K562 (cell line): Measurements from ENCODE around the gene LRFN4. TPM values are rescaled to one million over a fixed set of nuclear protein-coding genes. Genes with fewer than 3 reads are reported as not detected.

Source experiments
- ATAC-seq: fragments of 200-7000 bp; cut with Tn5 transposase; 3 replicates; pipeline ENCODE4 v1.9.1; 2020; ENCODE audit warnings: moderate library complexity
- BruUV-seq: library from RNA; stranded (reverse); fragments of 400-500 nt; replicated peaks from 2 replicates; lab custom pipeline; 2021; lab: Mats Ljungman, UMichigan
- CTCF ChIA-PET: fragments of 300-600 bp; formaldehyde crosslinking; extraction: SDS; loops from one replicate; lab custom pipeline; 2021; ENCODE audit warnings: low intra/inter-chr PET ratio; lab: Yijun Ruan, JAX
- POLR2A ChIA-PET: fragments of 300-600, 350-650 bp; sonication (Branson Sonifier 250); formaldehyde crosslinking; extraction: SDS; loops from one replicate; lab custom pipeline; 2021; ENCODE audit warnings: antibody characterized with exemption, inconsistent platforms; lab: Yijun Ruan, JAX
- DNase-seq, 4 experiments: peaks; one replicate each; pipeline versions ENCODE4 v3.0.0 to v3.0.0-alpha.2; 2011 to 2018; ENCODE audit warnings: low spot score in 3 of 4, mixed read lengths in 3 of 4; ENCODE audit errors: extremely low read depth in 1 of 4
- FAIRE-seq: peaks from 2 replicates; lab custom pipeline; 2011; peaks lifted over from hg19 to GRCh38; lab: Jason Lieb, UNC
- H2AFZ ChIP-seq: 2 replicates; pipeline ENCODE4 v1.6.0; 2011; ENCODE audit warnings: low read depth, low read length, control low read depth, inconsistent platforms
- H3K27ac ChIP-seq: fragments of 200-600 bp; 3 replicates; pipeline ENCODE4 v1.8.0; 2011; ENCODE audit warnings: low read depth, mild to moderate bottlenecking, control low read depth, inconsistent platforms, low read length, moderate library complexity, mixed read lengths; ENCODE audit errors: extremely low read depth
- H3K27me3 ChIP-seq, 2 experiments: fragments of 300-600 bp in 1 of 2; 2 replicates in 1 of 2; 3 replicates in 1 of 2; pipeline versions ENCODE4 v1.6.0 to v1.8.0; 2011; ENCODE audit warnings: inconsistent platforms in 2 of 2, low read length in 2 of 2, mild to moderate bottlenecking in 1 of 2, mixed read lengths in 1 of 2, moderate library complexity in 1 of 2; ENCODE audit not compliant: control insufficient read depth in 2 of 2, insufficient read depth in 2 of 2
- H3K36me3 ChIP-seq: fragments of 300-600 bp; 3 replicates; pipeline ENCODE4 v1.8.0; 2011; ENCODE audit warnings: mild to moderate bottlenecking, low read length, inconsistent platforms; ENCODE audit not compliant: control insufficient read depth, insufficient read depth
- H3K4me1 ChIP-seq, 2 experiments: fragments of 200-600 bp in 1 of 2; replicated peaks in 1 of 2; 2 replicates in 1 of 2; 3 replicates in 1 of 2; pipeline versions ENCODE4 v1.5.1 to v1.8.0; 2011; ENCODE audit warnings: inconsistent platforms in 2 of 2, low read length in 2 of 2, mild to moderate bottlenecking in 1 of 2, mixed read lengths in 1 of 2, moderate library complexity in 1 of 2; ENCODE audit not compliant: control insufficient read depth in 2 of 2, insufficient read depth in 2 of 2
- H3K4me2 ChIP-seq: 2 replicates; pipeline ENCODE4 v1.6.1; 2011; ENCODE audit warnings: low read length, control low read depth, inconsistent platforms, mixed read lengths; ENCODE audit not compliant: insufficient read depth
- H3K4me3 ChIP-seq: fragments of 200-600 bp; sonication (generic), shearing (Covaris generic); 2 replicates; pipeline ENCODE4 v1.5.1; 2016; ENCODE audit warnings: control low read depth, inconsistent platforms
- H3K79me2 ChIP-seq: fragments of 200-600 bp; 3 replicates; pipeline ENCODE4 v1.8.0; 2011; ENCODE audit warnings: low read length, inconsistent platforms; ENCODE audit not compliant: control insufficient read depth, insufficient read depth
- H3K9ac ChIP-seq, 2 experiments: 2 replicates each; pipeline versions ENCODE4 v1.6.0 to v1.6.1; 2011; ENCODE audit warnings: low read depth in 2 of 2, low read length in 2 of 2, control low read depth in 1 of 2, inconsistent platforms in 1 of 2, mild to moderate bottlenecking in 1 of 2, mixed read lengths in 1 of 2; ENCODE audit not compliant: insufficient read depth in 1 of 2
- H3K9me1 ChIP-seq: one replicate; pipeline ENCODE4 v1.6.0; 2011; ENCODE audit warnings: inconsistent platforms, mild to moderate bottlenecking, low read length, moderate library complexity; ENCODE audit not compliant: control insufficient read depth, insufficient read depth
- H3K9me3 ChIP-seq: replicated peaks from 2 replicates; pipeline ENCODE4 v1.5.1; 2011; ENCODE audit warnings: low read depth, low read length, inconsistent platforms; ENCODE audit not compliant: control insufficient read depth, insufficient read depth
- H4K20me1 ChIP-seq: replicated peaks from 2 replicates; pipeline ENCODE4 v1.6.1; 2011; ENCODE audit warnings: low read length, inconsistent platforms, mixed read lengths; ENCODE audit not compliant: control insufficient read depth, insufficient read depth
- BRCA1 ChIP-seq, 2 experiments: fragments of 450-650 bp in 1 of 2; sonication (generic) in 1 of 2; formaldehyde crosslinking in 1 of 2; IDR thresholded peaks; 2 replicates each; pipeline versions ENCODE4 v1.5.0 to v1.6.1; 2017 to 2020; ENCODE audit warnings: mild to moderate bottlenecking in 1 of 2, missing genetic modification reagents in 1 of 2
- ELF4 ChIP-seq: fragments of 450-650 bp; formaldehyde crosslinking; IDR thresholded peaks from 2 replicates; pipeline ENCODE4 v1.4.0; 2022; ENCODE audit warnings: missing genetic modification characterization
- GTF2B ChIP-seq: IDR thresholded peaks from 2 replicates; pipeline ENCODE4 v1.6.1; 2011; ENCODE audit not compliant: insufficient read length; ENCODE audit errors: extremely low read depth
- HNRNPLL ChIP-seq: fragments of 200-400 bp; formaldehyde crosslinking; IDR thresholded peaks from 2 replicates; pipeline ENCODE4 v1.6.1; 2017; ENCODE audit warnings: low read length, low read depth, mild to moderate bottlenecking; ENCODE audit not compliant: poor library complexity, severe bottlenecking
- MNT ChIP-seq, 2 experiments: fragments of 450-650 bp; conservative IDR thresholded peaks; 2 replicates each; pipeline ENCODE4 v1.6.1; 2017; ENCODE audit warnings: mild to moderate bottlenecking in 2 of 2, moderate library complexity in 2 of 2
- ZNF121 ChIP-seq: sonication (generic); formaldehyde crosslinking; conservative IDR thresholded peaks from 2 replicates; pipeline ENCODE4 v1.8.0; 2022; ENCODE audit warnings: missing genetic modification reagents
- ZNF134 ChIP-seq: fragments of 250-450 bp; sonication (Bioruptor Pico); conservative IDR thresholded peaks from 2 replicates; pipeline ENCODE4 v1.4.0; 2020
- ZNF592 ChIP-seq: fragments of 450-650 bp; IDR thresholded peaks from 2 replicates; pipeline ENCODE4 v1.6.1; 2017; ENCODE audit warnings: antibody characterized with exemption, mild to moderate bottlenecking
- WGBS: fragments of 100-300 bp; shearing (Covaris generic); methylation state at CpG from one replicate; pipeline ENCODE4 v1.1.6; 2016; ENCODE audit warnings: low coverage, mixed read lengths; ENCODE audit not compliant: insufficient coverage; ENCODE audit errors: missing lambda C conversion rate; 5-methylcytosine and 5-hydroxymethylcytosine counted together
- in situ Hi-C: fragments of 300-500 bp; cut with MboI; formaldehyde crosslinking; loops from 4 replicates; pipeline ENCODE4 v1.15.0; 2018; ENCODE audit warnings: inconsistent platforms, mixed read lengths
- intact Hi-C: fragments of 100-400 bp; cut with micrococcal nuclease; formaldehyde crosslinking; loops from 2 replicates; pipeline ENCODE4 v1.14.2; 2022
- polyA plus RNA-seq, 8 experiments: library from polyadenylated mRNA; depleted of rRNA in 4 of 8; stranded (reverse) in 5 of 8; unstranded in 3 of 8; fragments of >200 nt; fragmentation: Nextera tagmentation in 2 of 8; fragmentation: Illumina TruSeq in 1 of 8; extraction: Ambion mirVana in 2 of 8; extraction: Trizol in 1 of 8; gene quantifications; 2 replicates each; pipeline versions ENCODE4 v1.2.1 to v1.2.3, GENCODE V29; 2011 to 2014; ENCODE audit warnings: inconsistent platforms in 1 of 8, missing spikeins in 1 of 8
- total RNA-seq, 7 experiments: library from RNA; depleted of rRNA in 6 of 7; stranded (reverse); fragments of >200 nt in 6 of 7; fragmentation: Illumina TruSeq in 2 of 7; extraction: Trizol in 2 of 7; gene quantifications; 2 replicates each; pipeline versions ENCODE4 v1.2.1 to v1.2.3, GENCODE V29; 2011 to 2021; ENCODE audit warnings: low replicate concordance in 1 of 7

The LRFN4 gene
- total and polyA plus RNA-seq, 9 of the 15 experiments (the other 6 are each of a cell fraction or from before 2014, with no cell fraction given) = 0.10 to 60.1 (median 6.7) TPM

GRCh38 chr11:66809592-66809991 lies 47.3 kb upstream of the LRFN4 start:
- in situ Hi-C loops (no loop called here), intact Hi-C loops (no loop called here)
- ATAC-seq = no peak
- H3K9ac ChIP-seq = no peak overlapping the region
- BruUV-seq = no TSS peak
- no peak for DNase-seq
- no peaks in the 10 kb centered on the region for H3K79me2 ChIP-seq
- H4K20me1 ChIP-seq = no peaks in the 10 kb centered on the region; the same call in 1 of the 2 replicates
- ChIA-PET CTCF (no interaction called here), POLR2A (interaction anchor here (1.1 kb wide), 1 partner anchor 11 kb away, joined by 3 read pairs; no protein-coding TSS in a partner anchor)
- H3K9me3 ChIP-seq = no peaks in the 10 kb centered on the region
- no peak overlapping the region for H3K4me3 ChIP-seq
- no peaks in the 10 kb centered on the region for H3K27me3 ChIP-seq
- no peak overlapping the region for H3K27ac ChIP-seq
- 43% methylated on average over 3 of the region's 3 CpGs for WGBS
- TF ChIP-seq ZNF121 (CRISPR knock-in tag) = peak; percentile 51
- no peak for TF ChIP-seq GTF2B
- no peak overlapping the region for H2AFZ ChIP-seq
- H3K4me1 ChIP-seq = no peaks in the 10 kb centered on the region
- no peak for FAIRE-seq
- H3K36me3 ChIP-seq = no peaks in the 10 kb centered on the region
- H3K9me1 ChIP-seq = no peaks in the 10 kb centered on the region
- H3K4me2 ChIP-seq = no peak overlapping the region

GRCh38 chr11:66810576-66811185 lies 46.2 kb upstream of the LRFN4 start:
- no peaks in the 10 kb centered on the region for H3K9me3 ChIP-seq
- in situ Hi-C loops = loop anchor here (10.0 kb wide), 1 partner anchor 256 kb away; no protein-coding TSS in a partner anchor
- no peaks in the 10 kb centered on the region for H3K79me2 ChIP-seq
- no peaks in the 10 kb centered on the region for H3K36me3 ChIP-seq
- H3K4me1 ChIP-seq = no peaks in the 10 kb centered on the region
- H3K27ac ChIP-seq = no peak overlapping the region
- no peak for FAIRE-seq
- H3K4me3 ChIP-seq = no peak overlapping the region
- no peaks in the 10 kb centered on the region for H3K27me3 ChIP-seq
- H3K9ac ChIP-seq = no peak overlapping the region
- WGBS = 60% methylated on average over 1 of the region's 1 CpG
- DNase-seq = no peak
- ATAC-seq = no peak
- POLR2A ChIA-PET = no interaction called here
- BruUV-seq = no TSS peak
- intact Hi-C loops = no loop called here
- no peak overlapping the region for H3K4me2 ChIP-seq
- no peak overlapping the region for H2AFZ ChIP-seq
- H4K20me1 ChIP-seq = no peaks in the 10 kb centered on the region; the same call in 1 of the 2 replicates
- CTCF ChIA-PET = no interaction called here
- no peaks in the 10 kb centered on the region for H3K9me1 ChIP-seq
- no peak for TF ChIP-seq BRCA1 (IDR thresholded peaks at IDR 0.05)
- no peak for TF ChIP-seq BRCA1 (CRISPR knock-in tag; IDR thresholded peaks at IDR 0.05)
- no peak for TF ChIP-seq ZNF592
- no peak for TF ChIP-seq HNRNPLL
- no peak for TF ChIP-seq MNT (conservative IDR thresholded peaks at IDR 0.05)
- TF ChIP-seq ELF4 (CRISPR knock-in tag) = no peak
- no peak for TF ChIP-seq ZNF134 (CRISPR knock-in tag)
